Lung (tissue), 12 donors: ENCODE measurements around the gene GPC6. TPM values are rescaled to one million over a fixed set of nuclear protein-coding genes. Genes with fewer than 3 reads are reported as not detected.
A peak's percentile ranks its signal among the peaks of the same experiment; 100 is the strongest.

Source experiments
- ATAC-seq: fragments of 200-7000 bp; cut with Tn5 transposase; one replicate; pipeline ENCODE4 v1.9.1; 2020; ENCODE audit warnings: moderate number of reproducible peaks; ENCODE audit not compliant: insufficient read depth, low FRiP score
- DNase-seq, 3 donors: peaks; one replicate each; pipeline ENCODE4 v3.0.0-alpha.2; 2013 to 2017
- H3K27ac ChIP-seq, 2 donors: one replicate each; pipeline ENCODE4 v1.5.1; 2013; ENCODE audit warnings: mild to moderate bottlenecking in 2 of 2, moderate library complexity in 2 of 2, control low read depth in 1 of 2, inconsistent platforms in 1 of 2, low read depth in 1 of 2, low read length in 1 of 2
- H3K27me3 ChIP-seq, 3 donors: one replicate each; pipeline ENCODE4 v1.5.1; 2013; ENCODE audit warnings: low read length in 2 of 3; ENCODE audit not compliant: control insufficient read depth in 3 of 3, insufficient read depth in 3 of 3
- H3K36me3 ChIP-seq, 4 donors: one replicate each; pipeline ENCODE4 v1.5.1; 2013; ENCODE audit warnings: low read length in 4 of 4, mild to moderate bottlenecking in 1 of 4, moderate library complexity in 1 of 4; ENCODE audit not compliant: control insufficient read depth in 4 of 4, insufficient read depth in 4 of 4
- H3K4me1 ChIP-seq, 5 donors: one replicate each; pipeline ENCODE4 v1.5.1; 2013; ENCODE audit warnings: low read length in 5 of 5, mild to moderate bottlenecking in 2 of 5, moderate library complexity in 1 of 5; ENCODE audit not compliant: control insufficient read depth in 5 of 5, insufficient read depth in 5 of 5
- H3K4me3 ChIP-seq: one replicate; pipeline ENCODE4 v1.5.1; 2013; ENCODE audit warnings: mild to moderate bottlenecking, control low read depth, moderate library complexity
- H3K9ac ChIP-seq, 2 donors: one replicate each; pipeline ENCODE4 v1.5.1; 2013; ENCODE audit warnings: low read length in 2 of 2, control low read depth in 1 of 2; ENCODE audit not compliant: insufficient read depth in 1 of 2
- H3K9me3 ChIP-seq, 4 donors: one replicate each; pipeline ENCODE4 v1.5.1; 2013; ENCODE audit warnings: low read length in 3 of 4, mild to moderate bottlenecking in 1 of 4, moderate library complexity in 1 of 4; ENCODE audit not compliant: control insufficient read depth in 4 of 4, insufficient read depth in 3 of 4
- CTCF ChIP-seq: IDR thresholded peaks from 2 replicates; pipeline ENCODE4 v1.5.1; 2012; ENCODE audit warnings: mild to moderate bottlenecking; ENCODE audit errors: control extremely low read depth, extremely low read depth
- WGBS, 2 donors: extraction: QIAGEN DNeasy Blood & Tissue Kit; methylation state at CpG; one replicate each; pipeline ENCODE4 v1.1.7; 2013; 5-methylcytosine and 5-hydroxymethylcytosine counted together
- polyA plus RNA-seq, 2 donors: library from polyadenylated mRNA; stranded (reverse); fragments of 200-250 nt; gene quantifications; one replicate each; pipeline ENCODE4 v1.2.1, GENCODE V29; 2013
- total RNA-seq, 2 donors: library from RNA; depleted of rRNA in 1 of 2; stranded (reverse); fragments of >200 nt in 1 of 2; gene quantifications; one replicate each; pipeline ENCODE4 v1.2.1, GENCODE V29; 2014 to 2021
- donor health status: control.
- donor health status: control.
- donor health status: Bipolar disorder and iron deficiency.
- donor health status: healthy.
- donor health status: DM: yes; HTN: yes; CAD: no.

GPC6 gene
- total and polyA plus RNA-seq, 4 donors: 0.45 to 31.4 (median 4.8) TPM

DNA sequence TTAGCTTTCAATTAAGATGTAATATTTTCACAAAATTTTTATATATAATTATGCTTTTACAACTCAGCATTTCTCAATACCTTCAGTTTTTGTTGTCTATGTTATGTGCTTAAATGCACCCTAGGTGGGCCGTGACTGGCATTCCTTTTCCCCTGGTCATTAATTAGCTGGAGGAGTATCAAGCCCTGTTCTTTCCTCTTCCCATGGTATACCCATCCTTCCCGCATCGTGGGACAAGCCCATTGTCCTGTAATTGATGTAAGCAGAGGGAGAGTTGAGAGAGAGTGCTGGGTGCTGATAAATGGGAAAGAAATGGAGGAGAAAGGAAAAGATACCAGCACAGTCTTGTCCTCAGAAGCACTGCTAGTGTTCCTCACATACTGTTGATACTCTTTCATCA is 591.7 kb downstream of the GPC6 start:
- Histone ChIP-seq H3K9ac (no peak overlapping the region), H3K4me3 (no peak overlapping the region), H3K27me3 (no peaks in the 10 kb centered on the region), H3K36me3 (no peaks in the 10 kb centered on the region), H3K27ac (no peak overlapping the region), H3K9me3 (no peaks in the 10 kb centered on the region), H3K4me1 (no peaks in the 10 kb centered on the region)
- DNase-seq (no peak), ATAC-seq (no peak)
- WGBS, 2 donors: 90 to 96% methylated on average over 3 of the region's 3 CpGs
- TF ChIP-seq CTCF: no peak

GRCh38 chr13:93819331-93819890 is 592.8 kb downstream of the GPC6 start:
- TF ChIP-seq CTCF: no peak
- no peak for ATAC-seq
- Histone ChIP-seq H3K27ac (no peak overlapping the region), H3K4me3 (no peak overlapping the region), H3K36me3 (no peaks in the 10 kb centered on the region), H3K9me3 (no peaks in the 10 kb centered on the region), H3K4me1 (no peaks in the 10 kb centered on the region), H3K9ac (no peak overlapping the region), H3K27me3 (no peaks in the 10 kb centered on the region)
- DNase-seq: no peak
- WGBS, 2 donors: 86 to 89% methylated on average over 3 of the region's 3 CpGs

DNA sequence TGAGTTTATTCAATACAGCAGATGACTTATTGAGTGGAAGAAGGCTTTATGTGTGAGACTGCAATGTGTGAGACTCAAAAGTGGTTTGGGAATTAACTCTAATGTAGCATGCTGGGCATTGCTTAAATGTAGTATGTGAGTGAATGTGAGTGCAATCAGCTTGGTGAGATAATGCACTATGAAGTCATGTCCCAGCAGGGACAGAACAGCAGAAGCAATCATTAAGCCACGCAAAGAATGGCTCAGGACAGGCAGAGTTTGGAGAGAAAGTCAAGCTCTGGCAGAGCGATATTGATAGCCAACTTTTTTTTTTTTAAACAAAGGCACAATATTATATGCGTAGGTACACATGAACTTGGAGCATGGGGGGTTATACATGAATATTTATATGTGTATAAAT is 597.7 kb downstream of the GPC6 start:
- TF ChIP-seq CTCF: no peak
- Histone ChIP-seq H3K4me1 (peaks cover 0 to 2% (median 0%) of the 10 kb centered on the region in 5 donors), H3K9me3 (no peaks in the 10 kb centered on the region), H3K27ac (no peak overlapping the region), H3K36me3 (no peaks in the 10 kb centered on the region), H3K4me3 (no peak overlapping the region), H3K9ac (no peak overlapping the region), H3K27me3 (no peaks in the 10 kb centered on the region)
- peak in 1 of 3 donors; percentile 10 for DNase-seq
- no peak for ATAC-seq
- WGBS, 2 donors: 94 to 99% methylated on average over 3 of the region's 3 CpGs

DNA sequence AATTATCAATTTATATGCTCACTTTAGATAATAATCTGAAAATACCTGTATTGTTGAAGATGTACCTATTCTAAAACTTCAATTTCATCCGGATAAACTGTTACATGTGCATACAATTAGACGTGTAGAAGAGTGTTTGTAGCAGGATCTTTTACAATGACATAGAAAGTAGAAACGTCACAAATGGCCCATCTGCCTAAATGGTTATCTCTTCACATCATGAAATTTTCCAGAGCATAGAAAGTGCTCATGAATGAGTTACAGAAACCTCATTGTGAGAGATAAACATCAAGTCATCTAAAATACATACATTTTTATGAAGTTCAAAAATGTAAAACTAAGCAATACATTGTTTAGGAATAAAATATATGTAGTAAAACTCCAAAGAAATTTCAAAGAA is 607.4 kb downstream of the GPC6 start:
- WGBS, 2 donors: 84 to 88% methylated on average over 3 of the region's 3 CpGs
- DNase-seq: no peak
- H3K4me1 ChIP-seq: peaks cover 0 to 4% (median 0%) of the 10 kb centered on the region in 5 donors
- no peak overlapping the region for H3K9ac ChIP-seq
- peaks cover 0 to 3% (median 0%) of the 10 kb centered on the region in 4 donors for H3K36me3 ChIP-seq
- H3K4me3 ChIP-seq: no peak overlapping the region
- no peak for TF ChIP-seq CTCF
- no peaks in the 10 kb centered on the region for H3K9me3 ChIP-seq
- no peaks in the 10 kb centered on the region for H3K27me3 ChIP-seq
- ATAC-seq: no peak
- H3K27ac ChIP-seq: no peak overlapping the region
